ENCODE results near the gene USP11.

Gene USP11

GRCh38 chrX:47222751-47223350, 10.0 kb upstream of the USP11 start:
- Histone ChIP-seq H4K20me1 (ENCODE audit: insufficient read depth, low read length) (peaks cover 51% of the 10 kb centered on the region), H3K9me3 (ENCODE audit: insufficient read depth, low read length, severe bottlenecking) (no peaks in the 10 kb centered on the region), H3K79me2 (ENCODE audit: insufficient read depth, low read length) (peaks cover 50% of the 10 kb centered on the region), H3K27me3 (ENCODE audit: insufficient read depth, low read length, poor library complexity) (no peaks in the 10 kb centered on the region), H3K4me3 (ENCODE audit: low read depth in 1 of 2, low read length in 2 of 2) (no peak overlapping the region), H3K9ac (ENCODE audit: low read depth, low read length) (no peak overlapping the region), H3K4me1 (ENCODE audit: insufficient read depth, low read length) (peaks cover 23% of the 10 kb centered on the region), H3K36me3 (ENCODE audit: insufficient read depth, low read length) (peaks cover 81% of the 10 kb centered on the region), H3K27ac (ENCODE audit: low read length) (no peak overlapping the region), H3K4me2 (ENCODE audit: insufficient read depth, low read length) (no peak overlapping the region), H2AFZ (ENCODE audit: low read depth, low read length) (no peak overlapping the region)
- no peak for DNase-seq
- ATAC-seq (ENCODE audit: insufficient read depth, low read depth) = no peak
- TF ChIP-seq CTCF (IDR thresholded peaks at IDR 0.05; ENCODE audit: borderline replicate concordance, extremely low read depth, low read length, poor library complexity, severe bottlenecking) (no peak), EZH2 (IDR thresholded peaks at IDR 0.05; ENCODE audit: borderline replicate concordance, low read depth, low read length, severe bottlenecking) (no peak)

- H3K36me3 ChIP-seq (ENCODE audit: insufficient read depth, low read length) = peaks cover 88% of the 10 kb centered on the region
These were observed 9.1 kb upstream of the USP11 start for GRCh38 chrX:47223476-47224250.

GRCh38 chrX:47224266-47224895, 8.4 kb upstream of the USP11 start:
- H3K36me3 ChIP-seq (ENCODE audit: insufficient read depth, low read length) = peaks cover 88% of the 10 kb centered on the region
- TF ChIP-seq EZH2 (IDR thresholded peaks at IDR 0.05; ENCODE audit: borderline replicate concordance, low read depth, low read length, severe bottlenecking) = no peak
- TF ChIP-seq CTCF (IDR thresholded peaks at IDR 0.05; ENCODE audit: borderline replicate concordance, extremely low read depth, low read length, poor library complexity, severe bottlenecking) = no peak

More at GRCh38 chrX:47223476-47224250, 9.1 kb upstream of the USP11 start:
- no peak overlapping the region for H3K9ac ChIP-seq (ENCODE audit: low read depth, low read length)
- H3K27ac ChIP-seq (ENCODE audit: low read length) = no peak overlapping the region
- H4K20me1 ChIP-seq (ENCODE audit: insufficient read depth, low read length) = peaks cover 51% of the 10 kb centered on the region
- H3K9me3 ChIP-seq (ENCODE audit: insufficient read depth, low read length, severe bottlenecking) = no peaks in the 10 kb centered on the region
- no peak overlapping the region for H3K4me3 ChIP-seq (ENCODE audit: low read depth in 1 of 2, low read length in 2 of 2)
- H3K79me2 ChIP-seq (ENCODE audit: insufficient read depth, low read length) = peaks cover 45% of the 10 kb centered on the region
- H3K4me2 ChIP-seq (ENCODE audit: insufficient read depth, low read length) = no peak overlapping the region
- no peaks in the 10 kb centered on the region for H3K27me3 ChIP-seq (ENCODE audit: insufficient read depth, low read length, poor library complexity)
- no peak overlapping the region for H2AFZ ChIP-seq (ENCODE audit: low read depth, low read length)
- ATAC-seq (ENCODE audit: insufficient read depth, low read depth) = no peak
- peaks cover 23% of the 10 kb centered on the region for H3K4me1 ChIP-seq (ENCODE audit: insufficient read depth, low read length)
- TF ChIP-seq EZH2 (IDR thresholded peaks at IDR 0.05; ENCODE audit: borderline replicate concordance, low read depth, low read length, severe bottlenecking) = no peak
- no peak for TF ChIP-seq CTCF (IDR thresholded peaks at IDR 0.05; ENCODE audit: borderline replicate concordance, extremely low read depth, low read length, poor library complexity, severe bottlenecking)
- no peak for DNase-seq

More at GRCh38 chrX:47224266-47224895, 8.4 kb upstream of the USP11 start:
- no peak overlapping the region for H2AFZ ChIP-seq (ENCODE audit: low read depth, low read length)
- no peak overlapping the region for H3K4me3 ChIP-seq (ENCODE audit: low read depth in 1 of 2, low read length in 2 of 2)
- no peak overlapping the region for H3K4me2 ChIP-seq (ENCODE audit: insufficient read depth, low read length)
- peaks cover 38% of the 10 kb centered on the region for H3K79me2 ChIP-seq (ENCODE audit: insufficient read depth, low read length)
- no peak for ATAC-seq (ENCODE audit: insufficient read depth, low read depth)
- H3K9me3 ChIP-seq (ENCODE audit: insufficient read depth, low read length, severe bottlenecking) = no peaks in the 10 kb centered on the region
- no peak for DNase-seq
- peaks cover 47% of the 10 kb centered on the region for H4K20me1 ChIP-seq (ENCODE audit: insufficient read depth, low read length)
- no peak overlapping the region for H3K9ac ChIP-seq (ENCODE audit: low read depth, low read length)
- no peaks in the 10 kb centered on the region for H3K27me3 ChIP-seq (ENCODE audit: insufficient read depth, low read length, poor library complexity)
- H3K4me1 ChIP-seq (ENCODE audit: insufficient read depth, low read length) = peaks cover 23% of the 10 kb centered on the region
- H3K27ac ChIP-seq (ENCODE audit: low read length) = no peak overlapping the region
